Measurements from ENCODE around the gene KIF18B. TPM values are rescaled to one million over a fixed set of nuclear protein-coding genes. Genes with fewer than 3 reads are reported as not detected.

The KIF18B gene
- total RNA-seq, 4 donors from 2014 or later, result 0.08 to 0.35 (median 0.27) TPM; not detected in 1

GRCh38 chr17:44940768-44941167, 6.8 kb downstream of the KIF18B start:
- H3K4me3 ChIP-seq, result no peak overlapping the region
- no peak for ATAC-seq
- H3K9me3 ChIP-seq, result no peaks in the 10 kb centered on the region
- 32 to 70% methylated on average over 1 of the region's 1 CpG for WGBS, 2 donors (ENCODE audit: low coverage in 1 of 2)
- TF ChIP-seq POLR2AphosphoS5 (IDR thresholded peaks at IDR 0.05), result no peak
- TF ChIP-seq POLR2A (IDR thresholded peaks at IDR 0.05), result no peak
- TF ChIP-seq EP300 (IDR thresholded peaks at IDR 0.05), result no peak
- no peak for TF ChIP-seq CTCF (IDR thresholded peaks at IDR 0.05)
- H3K27ac ChIP-seq, result no peak overlapping the region
- no peaks in the 10 kb centered on the region for H3K27me3 ChIP-seq
- H3K4me1 ChIP-seq, result no peaks in the 10 kb centered on the region
- H3K36me3 ChIP-seq, result no peaks in the 10 kb centered on the region

- H3K4me1 ChIP-seq, result no peaks in the 10 kb centered on the region
- H3K27me3 ChIP-seq, result no peaks in the 10 kb centered on the region
- no peak overlapping the region for H3K27ac ChIP-seq
- 36 to 50% methylated on average over 4 of the region's 4 CpGs for WGBS, 2 donors (ENCODE audit: low coverage in 1 of 2)
- no peaks in the 10 kb centered on the region for H3K9me3 ChIP-seq
- no peak for ATAC-seq
- H3K4me3 ChIP-seq, result no peak overlapping the region
- no peak for TF ChIP-seq CTCF (IDR thresholded peaks at IDR 0.05)
- no peak for TF ChIP-seq EP300 (IDR thresholded peaks at IDR 0.05)
- no peak for TF ChIP-seq POLR2A (IDR thresholded peaks at IDR 0.05)
- TF ChIP-seq POLR2AphosphoS5 (IDR thresholded peaks at IDR 0.05), result no peak
- H3K36me3 ChIP-seq, result no peaks in the 10 kb centered on the region
Observed at GRCh38 chr17:44940317-44940716, 7.3 kb downstream of the KIF18B start.

GRCh38 chr17:44935116-44935515, 12.5 kb downstream of the KIF18B start:
- 86% methylated on average over 5 of the region's 9 CpGs; no CpG with 5 or more reads in 1 of the 2 donors for WGBS, 2 donors (ENCODE audit: low coverage in 1 of 2)
- TF ChIP-seq POLR2A (IDR thresholded peaks at IDR 0.05) (no peak), POLR2AphosphoS5 (IDR thresholded peaks at IDR 0.05) (no peak), EP300 (IDR thresholded peaks at IDR 0.05) (no peak), CTCF (IDR thresholded peaks at IDR 0.05) (no peak)
- no peak for ATAC-seq
- Histone ChIP-seq H3K9me3 (no peaks in the 10 kb centered on the region), H3K4me3 (no peak overlapping the region), H3K36me3 (no peaks in the 10 kb centered on the region), H3K27me3 (no peaks in the 10 kb centered on the region), H3K27ac (no peak overlapping the region), H3K4me1 (no peaks in the 10 kb centered on the region)

GRCh38 chr17:44934745-44935105, 12.8 kb downstream of the KIF18B start:
- H3K27ac ChIP-seq, result no peak overlapping the region
- H3K4me3 ChIP-seq, result no peak overlapping the region
- TF ChIP-seq POLR2A (IDR thresholded peaks at IDR 0.05), result no peak
- no peak for TF ChIP-seq POLR2AphosphoS5 (IDR thresholded peaks at IDR 0.05)
- no peak for TF ChIP-seq EP300 (IDR thresholded peaks at IDR 0.05)
- no peak for TF ChIP-seq CTCF (IDR thresholded peaks at IDR 0.05)
- no peaks in the 10 kb centered on the region for H3K9me3 ChIP-seq
- no peaks in the 10 kb centered on the region for H3K4me1 ChIP-seq
- 100% methylated on average over 2 of the region's 10 CpGs; no CpG with 5 or more reads in 1 of the 2 donors for WGBS, 2 donors (ENCODE audit: low coverage in 1 of 2)
- no peak for ATAC-seq
- H3K36me3 ChIP-seq, result no peaks in the 10 kb centered on the region
- H3K27me3 ChIP-seq, result no peaks in the 10 kb centered on the region

- no peak overlapping the region for H3K4me3 ChIP-seq
- H3K27me3 ChIP-seq, result no peaks in the 10 kb centered on the region
- H3K27ac ChIP-seq, result no peak overlapping the region
- ATAC-seq, result no peak
- H3K4me1 ChIP-seq, result no peaks in the 10 kb centered on the region
- no peaks in the 10 kb centered on the region for H3K9me3 ChIP-seq
- no peak for TF ChIP-seq EP300 (IDR thresholded peaks at IDR 0.05)
- TF ChIP-seq POLR2AphosphoS5 (IDR thresholded peaks at IDR 0.05), result no peak
- no peak for TF ChIP-seq POLR2A (IDR thresholded peaks at IDR 0.05)
- TF ChIP-seq CTCF (IDR thresholded peaks at IDR 0.05), result no peak
- no peaks in the 10 kb centered on the region for H3K36me3 ChIP-seq
- 100% methylated on average over 1 of the region's 34 CpGs; no CpG with 5 or more reads in 1 of the 2 donors for WGBS, 2 donors (ENCODE audit: low coverage in 1 of 2)
Observed at GRCh38 chr17:44933824-44934744, 13.5 kb downstream of the KIF18B start.
